Hepatocyte (in vitro differentiated cells): Measurements from ENCODE around the gene VPS13D. TPM values are rescaled to one million over a fixed set of nuclear protein-coding genes. Genes with fewer than 3 reads are reported as not detected.

Source experiments
- DNase-seq: peaks from one replicate; pipeline ENCODE4 v3.0.0-alpha.2; 2016; ENCODE audit warnings: low spot score
- H2AFZ ChIP-seq: fragments of 200-600 bp; sonication (generic); 2 replicates; pipeline ENCODE4 v1.6.0; 2016; ENCODE audit warnings: antibody characterized with exemption, mild to moderate bottlenecking
- H3K27ac ChIP-seq: fragments of 200-600 bp; sonication (generic); 2 replicates; pipeline ENCODE4 v1.5.1; 2016; ENCODE audit warnings: mild to moderate bottlenecking
- H3K27me3 ChIP-seq: fragments of 200-600 bp; sonication (generic); 2 replicates; pipeline ENCODE4 v1.6.1; 2016
- H3K36me3 ChIP-seq: fragments of 200-600 bp; sonication (generic); replicated peaks from 2 replicates; pipeline ENCODE4 v1.5.1; 2016; ENCODE audit warnings: low read depth; ENCODE audit not compliant: insufficient read depth
- H3K4me1 ChIP-seq: fragments of 200-600 bp; sonication (generic); 2 replicates; pipeline ENCODE4 v1.5.1; 2016; ENCODE audit warnings: mild to moderate bottlenecking, moderate library complexity; ENCODE audit not compliant: insufficient read depth
- H3K4me2 ChIP-seq: fragments of 200-600 bp; sonication (generic); 2 replicates; pipeline ENCODE4 v1.6.0; 2016
- H3K4me3 ChIP-seq: fragments of 200-600 bp; sonication (generic); 2 replicates; pipeline ENCODE4 v1.5.1; 2016; ENCODE audit warnings: mild to moderate bottlenecking
- H3K79me2 ChIP-seq: fragments of 200-600 bp; sonication (generic); 2 replicates; pipeline ENCODE4 v1.6.0; 2017; ENCODE audit warnings: mild to moderate bottlenecking
- H3K9me2 ChIP-seq: fragments of 200-600 bp; sonication (generic); replicated peaks from 2 replicates; pipeline ENCODE4 v1.6.0; 2017; ENCODE audit warnings: mild to moderate bottlenecking; ENCODE audit not compliant: insufficient read depth
- H3K9me3 ChIP-seq: fragments of 200-600 bp; sonication (generic); 2 replicates; pipeline ENCODE4 v1.5.1; 2016; ENCODE audit warnings: low read depth, mild to moderate bottlenecking
- H4K20me1 ChIP-seq: fragments of 200-600 bp; sonication (generic); 2 replicates; pipeline ENCODE4 v1.6.0; 2016; ENCODE audit warnings: mild to moderate bottlenecking; ENCODE audit not compliant: insufficient read depth, poor library complexity, severe bottlenecking
- CTCF ChIP-seq: fragments of 200-600 bp; sonication (generic); IDR thresholded peaks from 2 replicates; pipeline ENCODE4 v1.5.1; 2016; ENCODE audit warnings: antibody characterized with exemption, mild to moderate bottlenecking; ENCODE audit not compliant: poor library complexity
- EZH2 ChIP-seq: fragments of 200-600 bp; sonication (generic); IDR thresholded peaks from 2 replicates; pipeline ENCODE4 v1.6.1; 2016; ENCODE audit warnings: antibody characterized with exemption, mild to moderate bottlenecking, borderline replicate concordance
- EZH2phosphoT487 ChIP-seq: fragments of 200-600 bp; sonication (generic); IDR thresholded peaks from one replicate; pipeline ENCODE4 v1.6.1; 2018; ENCODE audit warnings: antibody characterized with exemption, mild to moderate bottlenecking, low read depth, moderate library complexity; ENCODE audit not compliant: unreplicated experiment, severe bottlenecking
- WGBS: methylation state at CpG from one replicate; pipeline ENCODE4 v1.1.6; 2016; ENCODE audit warnings: low lambda C conversion rate; ENCODE audit errors: missing lambda C conversion rate; 5-methylcytosine and 5-hydroxymethylcytosine counted together
- polyA plus RNA-seq: library from polyadenylated mRNA; unstranded; fragments of >200 nt; fragmentation: Nextera tagmentation; extraction: Ambion mirVana; gene quantifications from 2 replicates; pipeline ENCODE4 v1.2.1, GENCODE V29; 2016
- total RNA-seq: library from RNA; depleted of rRNA; stranded (reverse); fragments of >200 nt; gene quantifications from 2 replicates; pipeline ENCODE4 v1.2.3, GENCODE V29; 2014

The VPS13D gene
- total and polyA plus RNA-seq, 2 experiments from 2014 or later: 7.3 to 32.2 TPM

GRCh38 chr1:12506281-12507280 lies 276.8 kb downstream of the VPS13D start:
- DNase-seq: no peak
- Histone ChIP-seq H3K9me3 (no peaks in the 10 kb centered on the region), H3K79me2 (no peaks in the 10 kb centered on the region), H3K27ac (no peak overlapping the region), H4K20me1 (no peaks in the 10 kb centered on the region), H3K4me3 (no peak overlapping the region), H3K4me2 (no peak overlapping the region), H3K36me3 (no peaks in the 10 kb centered on the region), H3K4me1 (no peaks in the 10 kb centered on the region), H2AFZ (no peak overlapping the region), H3K9me2 (no peaks in the 10 kb centered on the region), H3K27me3 (no peaks in the 10 kb centered on the region)
- 96% methylated on average over 28 of the region's 28 CpGs for WGBS
- TF ChIP-seq EZH2 (no peak), EZH2phosphoT487 (no peak)

GRCh38 chr1:12507631-12508030 lies 277.8 kb downstream of the VPS13D start:
- no peaks in the 10 kb centered on the region for H3K79me2 ChIP-seq
- H3K4me3 ChIP-seq: no peak overlapping the region
- no peaks in the 10 kb centered on the region for H3K9me3 ChIP-seq
- no peaks in the 10 kb centered on the region for H3K27me3 ChIP-seq
- no peaks in the 10 kb centered on the region for H3K4me1 ChIP-seq
- no peak overlapping the region for H3K4me2 ChIP-seq
- TF ChIP-seq EZH2: no peak
- no peak for TF ChIP-seq EZH2phosphoT487
- TF ChIP-seq CTCF: no peak
- WGBS: 94% methylated on average over 11 of the region's 11 CpGs
- no peak for DNase-seq
- H3K36me3 ChIP-seq: no peaks in the 10 kb centered on the region
- H3K9me2 ChIP-seq: no peaks in the 10 kb centered on the region
- no peaks in the 10 kb centered on the region for H4K20me1 ChIP-seq
- no peak overlapping the region for H3K27ac ChIP-seq
- H2AFZ ChIP-seq: no peak overlapping the region

- Histone ChIP-seq H3K36me3 (no peaks in the 10 kb centered on the region), H3K4me3 (no peak overlapping the region), H2AFZ (no peak overlapping the region), H3K9me2 (no peaks in the 10 kb centered on the region), H3K4me1 (no peaks in the 10 kb centered on the region), H3K27me3 (no peaks in the 10 kb centered on the region), H3K79me2 (no peaks in the 10 kb centered on the region), H4K20me1 (no peaks in the 10 kb centered on the region), H3K9me3 (no peaks in the 10 kb centered on the region), H3K4me2 (no peak overlapping the region), H3K27ac (no peak overlapping the region)
- 95% methylated on average over 11 of the region's 11 CpGs for WGBS
- TF ChIP-seq EZH2phosphoT487 (no peak), CTCF (no peak), EZH2 (no peak)
- no peak for DNase-seq
Observed at GRCh38 chr1:12508849-12509248, 279.0 kb downstream of the VPS13D start.

GRCh38 chr1:12511128-12511484 lies 281.3 kb downstream of the VPS13D start:
- H3K4me2 ChIP-seq: no peak overlapping the region
- H2AFZ ChIP-seq: no peak overlapping the region
- no peaks in the 10 kb centered on the region for H3K27me3 ChIP-seq
- no peaks in the 10 kb centered on the region for H3K36me3 ChIP-seq
- WGBS: 77% methylated on average over 3 of the region's 3 CpGs
- no peaks in the 10 kb centered on the region for H3K9me2 ChIP-seq
- TF ChIP-seq EZH2 (no peak), EZH2phosphoT487 (no peak), CTCF (no peak)
- peak overlapping the region; percentile 1 for H3K27ac ChIP-seq
- H3K4me1 ChIP-seq: no peaks in the 10 kb centered on the region
- H3K9me3 ChIP-seq: no peaks in the 10 kb centered on the region
- H3K79me2 ChIP-seq: no peaks in the 10 kb centered on the region
- DNase-seq: no peak
- H3K4me3 ChIP-seq: no peak overlapping the region
- H4K20me1 ChIP-seq: no peaks in the 10 kb centered on the region
